IMR-90 (cell line): ENCODE results near the gene NUTM1. TPM values are rescaled to one million over a fixed set of nuclear protein-coding genes. Genes with fewer than 3 reads are reported as not detected.

Experiments
- ATAC-seq: fragments of 200-7000 bp; cut with Tn5 transposase; 2 replicates; pipeline ENCODE4 v1.9.1; 2020; ENCODE audit warnings: low read depth, mild to moderate bottlenecking, moderate library complexity
- BruUV-seq: library from RNA; stranded (reverse); fragments of 400-500 nt; replicated peaks from 2 replicates; lab custom pipeline; 2021; lab: Mats Ljungman, UMichigan
- CTCF ChIA-PET: fragments of 300-600 bp; formaldehyde crosslinking; extraction: SDS; loops from one replicate; lab custom pipeline; 2021; ENCODE audit warnings: antibody characterized with exemption; lab: Yijun Ruan, JAX
- POLR2A ChIA-PET: fragments of 300-600 bp; sonication (Branson Sonifier 250); formaldehyde crosslinking; loops from one replicate; lab custom pipeline; 2022; ENCODE audit warnings: antibody characterized with exemption; ENCODE audit not compliant: unreplicated experiment; lab: Charles Lee
- DNase-seq: peaks from one replicate; pipeline ENCODE4 v3.0.0; 2013
- H2AFZ ChIP-seq: replicated peaks from 2 replicates; pipeline ENCODE3; 2013; ENCODE audit warnings: low read length, mild to moderate bottlenecking; ENCODE audit not compliant: poor library complexity
- H2AK5ac ChIP-seq: 2 replicates; pipeline ENCODE4 v1.6.1; 2013; ENCODE audit warnings: low read depth, low read length, inconsistent platforms
- H2AK9ac ChIP-seq: replicated peaks from 2 replicates; pipeline ENCODE3; 2013; ENCODE audit warnings: mild to moderate bottlenecking, low read depth, low read length, moderate library complexity; ENCODE audit not compliant: poor library complexity
- H2BK120ac ChIP-seq: 2 replicates; pipeline ENCODE4 v1.6.1; 2013; ENCODE audit warnings: low read depth, low read length, inconsistent platforms
- H2BK15ac ChIP-seq: 3 replicates; pipeline ENCODE4 v1.6.1; 2013; ENCODE audit warnings: low read depth, low read length, inconsistent platforms
- H2BK20ac ChIP-seq: 2 replicates; pipeline ENCODE4 v1.6.1; 2013; ENCODE audit warnings: low read depth, mild to moderate bottlenecking, inconsistent platforms, low read length, moderate library complexity
- H2BK5ac ChIP-seq: 2 replicates; pipeline ENCODE4 v1.6.1; 2013; ENCODE audit warnings: mild to moderate bottlenecking, low read depth, low read length, inconsistent platforms; ENCODE audit not compliant: poor library complexity, severe bottlenecking
- H3K14ac ChIP-seq: replicated peaks from 2 replicates; pipeline ENCODE4 v1.6.1; 2013; ENCODE audit warnings: low read depth, low read length, inconsistent platforms
- H3K18ac ChIP-seq: 2 replicates; pipeline ENCODE4 v1.6.1; 2013; ENCODE audit warnings: low read depth, low read length, control low read depth
- H3K23ac ChIP-seq: 2 replicates; pipeline ENCODE4 v1.6.1; 2013; ENCODE audit warnings: low read depth, low read length, inconsistent platforms
- H3K27ac ChIP-seq: 2 replicates; pipeline ENCODE4 v1.5.1; 2013; ENCODE audit warnings: mild to moderate bottlenecking, control low read depth, low read length; ENCODE audit not compliant: insufficient read depth
- H3K27me3 ChIP-seq: 2 replicates; pipeline ENCODE4 v1.6.1; 2013; ENCODE audit warnings: low read length; ENCODE audit not compliant: control insufficient read depth, insufficient read depth
- H3K36me3 ChIP-seq: 2 replicates; pipeline ENCODE4 v1.6.1; 2013; ENCODE audit warnings: low read length, mixed read lengths; ENCODE audit not compliant: control insufficient read depth, insufficient read depth
- H3K4ac ChIP-seq: 2 replicates; pipeline ENCODE4 v1.6.1; 2013; ENCODE audit warnings: low read depth, low read length, inconsistent platforms
- H3K4me1 ChIP-seq: 2 replicates; pipeline ENCODE4 v1.6.1; 2013; ENCODE audit warnings: low read length, mixed read lengths; ENCODE audit not compliant: control insufficient read depth, insufficient read depth
- H3K4me2 ChIP-seq: 2 replicates; pipeline ENCODE4 v1.6.1; 2013; ENCODE audit warnings: low read depth, mild to moderate bottlenecking, control low read depth, low read length, moderate library complexity
- H3K4me3 ChIP-seq: 2 replicates; pipeline ENCODE4 v1.5.1; 2013; ENCODE audit warnings: low read depth, mild to moderate bottlenecking, control low read depth, low read length, moderate library complexity; ENCODE audit not compliant: insufficient read depth
- H3K56ac ChIP-seq: 2 replicates; pipeline ENCODE4 v1.6.1; 2013; ENCODE audit warnings: low read length, inconsistent platforms; ENCODE audit not compliant: insufficient read depth; ENCODE audit errors: extremely low read depth
- H3K79me1 ChIP-seq, 2 experiments: 2 replicates each; pipeline ENCODE4 v1.6.1; 2013; ENCODE audit warnings: low read length in 2 of 2, inconsistent platforms in 1 of 2, low read depth in 1 of 2
- H3K9ac ChIP-seq: 2 replicates; pipeline ENCODE4 v1.6.1; 2013; ENCODE audit warnings: low read depth, low read length, control low read depth
- H3K9me1 ChIP-seq: 2 replicates; pipeline ENCODE4 v1.6.1; 2013; ENCODE audit warnings: low read length, inconsistent platforms; ENCODE audit not compliant: insufficient read depth
- H3K9me3 ChIP-seq: 2 replicates; pipeline ENCODE4 v1.6.1; 2013; ENCODE audit warnings: low read length; ENCODE audit not compliant: control insufficient read depth, insufficient read depth
- H4K20me1 ChIP-seq: 2 replicates; pipeline ENCODE4 v1.6.1; 2013; ENCODE audit warnings: low read length, inconsistent platforms; ENCODE audit not compliant: insufficient read depth
- H4K5ac ChIP-seq: 2 replicates; pipeline ENCODE4 v1.6.1; 2013; ENCODE audit warnings: mild to moderate bottlenecking, low read depth, low read length, control low read depth
- H4K8ac ChIP-seq, 2 experiments: 2 replicates each; pipeline ENCODE4 v1.6.1; 2013; ENCODE audit warnings: low read depth in 2 of 2, low read length in 2 of 2, control low read depth in 1 of 2, inconsistent platforms in 1 of 2
- H4K91ac ChIP-seq: 2 replicates; pipeline ENCODE4 v1.6.1; 2013; ENCODE audit warnings: low read depth, low read length, inconsistent platforms; ENCODE audit not compliant: insufficient read depth
- BHLHE40 ChIP-seq: fragments of 150-350 bp; IDR thresholded peaks from 2 replicates; pipeline ENCODE4 v1.6.1; 2016; ENCODE audit warnings: mild to moderate bottlenecking, low read depth, low read length
- CTCF ChIP-seq: conservative IDR thresholded peaks from 2 replicates; pipeline ENCODE4 v1.5.1; 2012; ENCODE audit warnings: mild to moderate bottlenecking, low read depth, low read length, improper control_type of control experiment
- MAFK ChIP-seq: IDR thresholded peaks from 2 replicates; pipeline ENCODE4 v1.6.1; 2012; ENCODE audit warnings: low read depth, low read length, improper control_type of control experiment
- MAZ ChIP-seq: IDR thresholded peaks from 2 replicates; pipeline ENCODE4 v1.6.1; 2012; ENCODE audit warnings: low read depth, mild to moderate bottlenecking, low read length, improper control_type of control experiment, moderate library complexity, borderline replicate concordance
- NFE2L2 ChIP-seq: fragments of 150-350 bp; IDR thresholded peaks from 2 replicates; pipeline ENCODE4 v1.6.1; 2016; ENCODE audit warnings: low read depth, mild to moderate bottlenecking, low read length
- SMC3 ChIP-seq: fragments of 150-350 bp; IDR thresholded peaks from 2 replicates; pipeline ENCODE4 v1.6.1; 2016; ENCODE audit warnings: low read depth, mild to moderate bottlenecking, antibody characterized with exemption, low read length, moderate library complexity
- WGBS, 2 experiments: methylation state at CpG; one replicate each; pipeline versions ENCODE4 v1.1.5 to v1.1.7; 2013; ENCODE audit warnings: missing lambda C conversion rate in 2 of 2; ENCODE audit not compliant: insufficient read length in 1 of 2; ENCODE audit errors: extremely low coverage in 2 of 2; 5-methylcytosine and 5-hydroxymethylcytosine counted together
- dilution Hi-C: fragments of 300-500 bp; cut with HindIII; formaldehyde crosslinking; loops from one replicate; pipeline ENCODE4 v1.14.3; 2018; ENCODE audit warnings: low sequenced_read_pairs; ENCODE audit not compliant: unreplicated experiment
- in situ Hi-C: fragments of 300-500 bp; cut with MboI; formaldehyde crosslinking; loops from 3 replicates; pipeline ENCODE4 v1.14.3; 2019; ENCODE audit warnings: low sequenced_read_pairs, inconsistent platforms, mixed read lengths
- intact Hi-C: fragments of 100-400 bp; cut with micrococcal nuclease; formaldehyde crosslinking; loops from 2 replicates; pipeline ENCODE4 v1.10.0; 2022
- polyA plus RNA-seq, 3 experiments: library from polyadenylated mRNA; depleted of rRNA; stranded (reverse); fragments of >200 nt; gene quantifications; 2 replicates each; pipeline ENCODE4 v1.2.3, GENCODE V29; 2012; ENCODE audit warnings: low replicate concordance in 1 of 3
- total RNA-seq: library from RNA; depleted of rRNA; stranded (reverse); fragments of >200 nt; gene quantifications from 2 replicates; pipeline ENCODE4 v1.2.3, GENCODE V29; 2012

NUTM1 gene
- total and polyA plus RNA-seq, 2 of the 4 experiments (the other 2 are of a cell fraction), result not detected

GRCh38 chr15:34373951-34374350 lies 30.8 kb downstream of the NUTM1 start:
- dilution Hi-C loops (no loop called here), intact Hi-C loops (no loop called here), in situ Hi-C loops (no loop called here)
- Histone ChIP-seq H2AFZ (no peak overlapping the region), H3K4me2 (no peak overlapping the region), H2AK5ac (no peak overlapping the region), H4K5ac (no peak overlapping the region), H2BK20ac (no peak overlapping the region), H3K27ac (no peak overlapping the region), H3K4me1 (no peaks in the 10 kb centered on the region), H3K36me3 (no peaks in the 10 kb centered on the region), H3K18ac (no peak overlapping the region), H3K23ac (no peak overlapping the region), H3K14ac (no peak overlapping the region), H2BK5ac (no peak overlapping the region), H3K9me3 (no peaks in the 10 kb centered on the region), H3K9ac (no peak overlapping the region), H3K56ac (no peak overlapping the region), H4K8ac (no peak overlapping the region), H2AK9ac (no peak overlapping the region), H4K20me1 (no peaks in the 10 kb centered on the region), H3K79me1 (no peaks in the 10 kb centered on the region; a peak in 1 of 4 replicates), H3K4me3 (no peak overlapping the region), H3K4ac (no peak overlapping the region), H2BK15ac (no peak overlapping the region), H4K91ac (no peak overlapping the region), H3K27me3 (no peaks in the 10 kb centered on the region), H2BK120ac (no peak overlapping the region), H3K9me1 (peaks cover 2% of the 10 kb centered on the region; the same call in 1 of the 2 replicates)
- BruUV-seq, result no TSS peak
- DNase-seq (no peak), ATAC-seq (no peak)
- CTCF ChIA-PET, result no interaction called here
- POLR2A ChIA-PET, result no interaction called here
- 100% methylated on average over 7 of the region's 8 CpGs; no CpG with 5 or more reads in 1 of the 2 experiments for WGBS, 2 experiments
- no peak for TF ChIP-seq CTCF
- TF ChIP-seq BHLHE40, result no peak
- TF ChIP-seq SMC3, result no peak
- no peak for TF ChIP-seq NFE2L2
- TF ChIP-seq MAZ, result no peak
- no peak for TF ChIP-seq MAFK
